Thoracic aorta (tissue), 2 donors: ENCODE results near the gene CYP2F1. TPM values are rescaled to one million over a fixed set of nuclear protein-coding genes. Genes with fewer than 3 reads are reported as not detected.
"Not testable (repeated sequence)": the region's sequence is repeated elsewhere in the genome, so short reads cannot be mapped to it uniquely, and the experiment has no call there.

Experiments used
- ATAC-seq: fragments of 150-250 bp; one replicate; pipeline ENCODE4 v1.8.0; 2017; ENCODE audit warnings: low read depth; ENCODE audit not compliant: insufficient number of reproducible peaks, low FRiP score
- DNase-seq: peaks from one replicate; pipeline ENCODE4 v3.0.0-alpha.2; 2020; ENCODE audit warnings: low spot score
- H3K27ac ChIP-seq, 2 donors: fragments of 200-600 bp; sonication (generic); 1 replicate in 1 of 2; 2 replicates in 1 of 2; pipeline ENCODE4 v1.5.1; 2016; ENCODE audit warnings: mild to moderate bottlenecking in 2 of 2, moderate library complexity in 2 of 2
- H3K27me3 ChIP-seq: fragments of 200-600 bp; sonication (generic); replicated peaks from 2 replicates; pipeline ENCODE4 v1.6.0; 2016; ENCODE audit warnings: mild to moderate bottlenecking; ENCODE audit not compliant: insufficient read depth
- H3K36me3 ChIP-seq: fragments of 200-600 bp; sonication (generic); one replicate; pipeline ENCODE4 v1.5.1; 2016
- H3K4me1 ChIP-seq, 2 donors: fragments of 200-600 bp; sonication (generic); 1 replicate in 1 of 2; 2 replicates in 1 of 2; pipeline versions ENCODE4 v1.5.1 to v1.6.0; 2016; ENCODE audit warnings: low read depth in 2 of 2, mild to moderate bottlenecking in 1 of 2; ENCODE audit not compliant: control insufficient read depth in 1 of 2
- H3K4me3 ChIP-seq: fragments of 200-600 bp; sonication (generic); 2 replicates; pipeline ENCODE4 v1.5.1; 2016; ENCODE audit warnings: mild to moderate bottlenecking
- H3K9me3 ChIP-seq: fragments of 200-600 bp; sonication (generic); 2 replicates; pipeline ENCODE4 v1.5.1; 2016
- total RNA-seq, 2 donors: library from RNA; depleted of rRNA; stranded (reverse); fragments of >200 nt; gene quantifications; one replicate each; pipeline versions ENCODE4 v1.1.0 to v1.2.3, GENCODE V29; 2016
- TF ChIP-seq, protein P1 (sequence below): fragments of 200-600 bp; sonication (generic); IDR thresholded peaks from one replicate; pipeline ENCODE4 v1.5.1; 2019; ENCODE audit warnings: antibody characterized with exemption

The CYP2F1 gene
- total RNA-seq, 2 donors from 2014 or later = not detected

DNA sequence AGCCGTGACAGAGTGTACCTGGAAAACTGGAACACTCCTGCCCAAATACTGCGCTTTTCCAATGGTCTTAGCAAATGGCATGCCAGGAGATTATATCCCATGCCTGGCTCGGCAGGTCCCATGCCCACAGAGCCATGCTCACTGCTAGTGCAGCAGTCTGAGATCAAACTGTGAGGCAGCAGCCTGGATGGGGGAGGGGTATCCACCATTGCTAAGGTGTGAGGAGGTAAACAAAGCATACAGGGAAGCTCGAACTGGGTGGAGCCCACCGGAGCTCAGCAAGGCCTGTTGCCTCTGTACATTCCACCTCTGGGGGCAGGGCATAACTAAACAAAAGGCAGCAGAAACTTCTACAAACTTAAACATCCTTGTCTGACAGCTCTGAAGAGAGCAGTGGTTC, 15.5 kb upstream of the CYP2F1 start:
- Histone ChIP-seq H3K4me1 (no peaks in the 10 kb centered on the region), H3K27ac (no peak overlapping the region), H3K4me3 (no peak overlapping the region), H3K36me3 (no peaks in the 10 kb centered on the region), H3K9me3 (no peaks in the 10 kb centered on the region), H3K27me3 (no peaks in the 10 kb centered on the region)
- DNase-seq (no peak), ATAC-seq (no peak)
- TF ChIP-seq, protein P1, sequence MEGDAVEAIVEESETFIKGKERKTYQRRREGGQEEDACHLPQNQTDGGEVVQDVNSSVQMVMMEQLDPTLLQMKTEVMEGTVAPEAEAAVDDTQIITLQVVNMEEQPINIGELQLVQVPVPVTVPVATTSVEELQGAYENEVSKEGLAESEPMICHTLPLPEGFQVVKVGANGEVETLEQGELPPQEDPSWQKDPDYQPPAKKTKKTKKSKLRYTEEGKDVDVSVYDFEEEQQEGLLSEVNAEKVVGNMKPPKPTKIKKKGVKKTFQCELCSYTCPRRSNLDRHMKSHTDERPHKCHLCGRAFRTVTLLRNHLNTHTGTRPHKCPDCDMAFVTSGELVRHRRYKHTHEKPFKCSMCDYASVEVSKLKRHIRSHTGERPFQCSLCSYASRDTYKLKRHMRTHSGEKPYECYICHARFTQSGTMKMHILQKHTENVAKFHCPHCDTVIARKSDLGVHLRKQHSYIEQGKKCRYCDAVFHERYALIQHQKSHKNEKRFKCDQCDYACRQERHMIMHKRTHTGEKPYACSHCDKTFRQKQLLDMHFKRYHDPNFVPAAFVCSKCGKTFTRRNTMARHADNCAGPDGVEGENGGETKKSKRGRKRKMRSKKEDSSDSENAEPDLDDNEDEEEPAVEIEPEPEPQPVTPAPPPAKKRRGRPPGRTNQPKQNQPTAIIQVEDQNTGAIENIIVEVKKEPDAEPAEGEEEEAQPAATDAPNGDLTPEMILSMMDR = no peak

DNA sequence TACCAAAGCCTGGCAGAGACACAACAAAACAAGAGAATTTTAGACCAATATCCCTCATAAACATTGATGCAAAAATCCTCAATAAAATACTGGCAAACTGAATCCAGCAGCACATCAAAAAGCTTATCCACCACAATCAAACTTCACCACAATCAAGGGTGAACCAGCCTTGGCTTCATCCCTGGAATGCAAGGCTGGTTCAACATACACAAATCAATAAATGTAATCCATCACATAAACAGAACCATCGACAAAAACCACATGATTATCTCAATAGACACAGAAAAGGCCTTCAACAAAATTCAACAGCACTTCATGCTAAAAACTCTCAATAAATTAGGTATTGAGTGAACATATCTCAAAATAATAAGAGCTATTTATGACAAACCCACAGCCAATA, 12.0 kb upstream of the CYP2F1 start:
- H3K4me1 ChIP-seq, DNase-seq, H3K9me3 ChIP-seq, H3K27me3 ChIP-seq, H3K27ac ChIP-seq, H3K4me3 ChIP-seq, ATAC-seq, H3K36me3 ChIP-seq: not testable (repeated sequence)

DNA sequence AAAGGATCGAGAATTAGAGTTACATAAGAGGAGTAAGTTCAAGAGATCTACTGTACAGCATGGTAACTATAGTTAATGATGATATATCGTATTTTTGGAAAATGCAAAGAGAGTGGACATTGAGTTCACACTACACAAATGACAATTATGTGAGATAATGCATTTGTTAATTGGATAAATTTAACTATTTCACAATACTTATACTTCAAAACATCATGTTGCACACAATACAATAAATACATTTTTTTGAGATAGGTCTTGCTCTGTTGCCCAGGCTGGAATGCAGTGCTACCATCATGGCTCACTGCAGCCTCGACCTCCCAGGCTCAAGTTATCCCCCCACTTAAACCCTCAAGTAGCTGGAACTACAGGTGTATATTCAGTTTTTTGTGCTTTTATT, 8.1 kb upstream of the CYP2F1 start:
- TF ChIP-seq, protein P1 = no peak
- DNase-seq (no peak), ATAC-seq (no peak)
- H3K9me3 ChIP-seq = no peaks in the 10 kb centered on the region
- no peaks in the 10 kb centered on the region for H3K36me3 ChIP-seq
- no peaks in the 10 kb centered on the region for H3K27me3 ChIP-seq
- no peak overlapping the region for H3K27ac ChIP-seq
- H3K4me3 ChIP-seq = no peak overlapping the region
- H3K4me1 ChIP-seq = no peaks in the 10 kb centered on the region

DNA sequence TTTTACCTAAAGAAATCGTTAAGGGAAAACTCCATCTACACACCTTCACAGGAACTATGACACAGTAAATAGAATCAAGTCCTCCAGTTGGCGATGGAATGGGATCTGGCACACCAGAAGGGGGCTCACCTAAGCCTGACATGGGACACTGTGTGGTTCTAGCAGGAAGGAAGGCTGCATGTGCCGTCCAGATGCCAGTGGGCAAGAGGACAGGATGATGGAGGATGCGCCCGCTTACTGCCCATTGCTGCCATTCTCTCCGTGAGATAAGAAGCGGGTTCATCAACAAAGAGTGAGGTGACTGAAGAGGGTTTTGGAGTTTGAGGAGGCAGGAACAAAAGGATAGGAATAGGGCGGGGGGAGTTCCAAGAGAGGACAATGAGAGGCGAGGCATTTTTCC, 2.9 kb upstream of the CYP2F1 start:
- H3K27ac ChIP-seq = no peak overlapping the region
- no peaks in the 10 kb centered on the region for H3K4me1 ChIP-seq
- H3K9me3 ChIP-seq = no peaks in the 10 kb centered on the region
- no peaks in the 10 kb centered on the region for H3K27me3 ChIP-seq
- no peak for ATAC-seq
- DNase-seq = no peak
- no peaks in the 10 kb centered on the region for H3K36me3 ChIP-seq
- no peak overlapping the region for H3K4me3 ChIP-seq
- TF ChIP-seq, protein P1 = no peak

DNA sequence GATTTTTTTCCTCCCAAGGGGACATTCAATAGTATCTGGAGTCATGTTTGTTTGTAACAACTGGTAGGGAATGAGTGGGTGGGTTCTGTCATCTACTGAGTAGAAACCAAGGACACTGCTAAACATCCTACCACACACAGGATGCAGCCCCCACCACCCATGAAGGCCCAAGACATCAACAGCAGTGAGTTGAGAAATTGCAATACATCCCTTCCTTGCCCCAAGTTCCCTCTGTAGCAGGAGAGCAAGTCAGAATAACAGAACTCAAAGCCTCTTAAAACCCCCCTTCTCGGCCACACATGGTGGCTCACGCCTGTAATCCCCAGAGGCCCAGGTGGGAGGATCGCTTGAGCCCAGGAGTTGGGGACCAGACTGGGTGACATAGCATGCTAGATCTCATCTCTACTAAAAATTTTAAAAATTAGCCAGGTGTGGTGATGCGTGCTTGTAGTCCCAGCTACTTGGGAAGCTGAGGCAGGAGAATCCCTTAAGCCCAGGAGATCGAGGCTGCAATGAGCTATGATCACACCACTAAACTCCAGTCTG, 2.4 kb upstream of the CYP2F1 start:
- ATAC-seq (no peak), DNase-seq (no peak)
- H3K4me3 ChIP-seq = no peak overlapping the region
- H3K27ac ChIP-seq = no peak overlapping the region
- no peaks in the 10 kb centered on the region for H3K9me3 ChIP-seq
- TF ChIP-seq, protein P1 = no peak
- H3K4me1 ChIP-seq = no peaks in the 10 kb centered on the region
- no peaks in the 10 kb centered on the region for H3K36me3 ChIP-seq
- no peaks in the 10 kb centered on the region for H3K27me3 ChIP-seq

DNA sequence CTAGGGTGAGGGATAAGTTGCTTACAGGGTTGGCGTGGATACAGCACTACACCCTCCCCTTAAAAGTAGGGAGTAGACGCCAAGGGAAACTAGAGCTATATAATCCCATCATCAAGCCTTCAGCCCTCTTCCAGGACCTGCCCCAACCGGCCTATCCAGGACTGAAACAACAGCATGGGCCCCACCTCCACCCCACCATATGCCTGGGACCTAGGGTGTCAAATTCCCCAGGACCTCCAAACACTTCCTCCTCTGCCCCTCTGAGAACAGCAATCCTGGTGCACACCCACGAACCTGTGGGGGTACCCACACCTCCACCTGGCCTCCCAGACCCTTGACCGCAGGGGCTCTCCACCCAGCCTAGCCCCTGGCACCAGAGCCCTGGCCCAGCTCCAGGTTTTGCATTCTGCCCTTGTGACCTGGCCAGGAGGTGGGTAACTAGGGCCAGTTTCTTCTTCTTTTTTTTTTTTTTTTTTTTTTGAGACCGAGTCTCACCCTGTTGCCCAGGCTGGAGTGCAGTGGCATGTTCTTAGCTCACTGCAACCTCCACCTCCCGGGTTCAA, 1.4 kb upstream of the CYP2F1 start:
- Histone ChIP-seq H3K36me3 (no peaks in the 10 kb centered on the region), H3K9me3 (no peaks in the 10 kb centered on the region), H3K27me3 (no peaks in the 10 kb centered on the region), H3K4me3 (no peak overlapping the region), H3K4me1 (no peaks in the 10 kb centered on the region), H3K27ac (no peak overlapping the region)
- TF ChIP-seq, protein P1 = no peak
- DNase-seq (no peak), ATAC-seq (no peak)
